Caco-2 (cell line): Measurements from ENCODE around the gene CSK. TPM values are rescaled to one million over a fixed set of nuclear protein-coding genes. Genes with fewer than 3 reads are reported as not detected.

Experiments used
- BruUV-seq: library from RNA; stranded (reverse); fragments of 400-500 nt; replicated peaks from 2 replicates; lab custom pipeline; 2021; lab: Mats Ljungman, UMichigan
- CTCF ChIA-PET: fragments of 300-600 bp; sonication (Branson Sonifier 250); formaldehyde crosslinking; loops from one replicate; lab custom pipeline; 2022; ENCODE audit warnings: antibody characterized with exemption; lab: Charles Lee
- POLR2A ChIA-PET: fragments of 300-600 bp; sonication (Branson Sonifier 250); formaldehyde crosslinking; loops from one replicate; lab custom pipeline; 2022; ENCODE audit warnings: antibody characterized with exemption; lab: Charles Lee
- DNase-seq, 2 experiments: peaks; one replicate each; pipeline versions ENCODE4 v3.0.0 to v3.0.0-alpha.2; 2020 to 2022
- H3K27me3 ChIP-seq: replicated peaks from 2 replicates; pipeline ENCODE4 v1.6.0; 2011; ENCODE audit warnings: low read length; ENCODE audit not compliant: control insufficient read depth, insufficient read depth
- H3K36me3 ChIP-seq: 2 replicates; pipeline ENCODE4 v1.5.1; 2011; ENCODE audit warnings: low read length; ENCODE audit not compliant: control insufficient read depth, insufficient read depth
- H3K4me1 ChIP-seq: fragments of 250-450 bp; sonication (Bioruptor Pico); 2 replicates; pipeline ENCODE4 v1.5.1; 2020; ENCODE audit warnings: mild to moderate bottlenecking
- H3K4me3 ChIP-seq: 2 replicates; pipeline ENCODE4 v1.5.1; 2011; ENCODE audit warnings: low read depth, mild to moderate bottlenecking, control low read depth, low read length
- H3K9me3 ChIP-seq: fragments of 250-450 bp; sonication (Bioruptor Pico); 2 replicates; pipeline ENCODE4 v1.5.1; 2020; ENCODE audit warnings: mild to moderate bottlenecking, moderate library complexity
- H3K27ac Mint-ChIP-seq: one replicate; pipeline ENCODE4 v1.8.0; 2022; ENCODE audit warnings: mixed read lengths; ENCODE audit not compliant: unreplicated experiment
- H3K27me3 Mint-ChIP-seq: one replicate; pipeline ENCODE4 v1.8.0; 2022; ENCODE audit warnings: mixed read lengths; ENCODE audit not compliant: insufficient read depth, unreplicated experiment
- H3K36me3 Mint-ChIP-seq: one replicate; pipeline ENCODE4 v1.8.0; 2022; ENCODE audit warnings: mild to moderate bottlenecking, mixed read lengths; ENCODE audit not compliant: insufficient read depth, unreplicated experiment
- H3K4me1 Mint-ChIP-seq: one replicate; pipeline ENCODE4 v1.8.0; 2022; ENCODE audit warnings: low read depth, mixed read lengths; ENCODE audit not compliant: unreplicated experiment
- H3K4me3 Mint-ChIP-seq: one replicate; pipeline ENCODE4 v1.8.0; 2022; ENCODE audit warnings: mild to moderate bottlenecking, moderate library complexity, mixed read lengths; ENCODE audit not compliant: unreplicated experiment
- H3K9me3 Mint-ChIP-seq: one replicate; pipeline ENCODE4 v1.8.0; 2022; ENCODE audit warnings: mixed read lengths; ENCODE audit not compliant: unreplicated experiment
- CTCF ChIP-seq, 2 experiments: fragments of 200-600 bp in 1 of 2; IDR thresholded peaks; 1 replicate in 1 of 2; 2 replicates in 1 of 2; pipeline versions ENCODE4 v1.5.1 to v1.8.0; 2011 to 2022; ENCODE audit warnings: antibody characterized with exemption in 1 of 2, control low read depth in 1 of 2, inconsistent platforms in 1 of 2, low read depth in 1 of 2, low read length in 1 of 2, mild to moderate bottlenecking in 1 of 2, moderate library complexity in 1 of 2; ENCODE audit not compliant: insufficient read depth in 1 of 2, severe bottlenecking in 1 of 2, unreplicated experiment in 1 of 2
- intact Hi-C: fragments of 100-400 bp; cut with micrococcal nuclease; formaldehyde crosslinking; loops from one replicate; pipeline ENCODE4 v1.10.0; 2022; ENCODE audit not compliant: unreplicated experiment
- total RNA-seq: library from RNA; stranded (reverse); gene quantifications from 2 replicates; pipeline ENCODE4 v1.2.3, GENCODE V29; 2022

CSK gene
- total RNA-seq, 1 experiment from 2014 or later, result 62.7 TPM

- Mint-ChIP-seq H3K4me3 (no peak overlapping the region), H3K27ac (no peak overlapping the region), H3K27me3 (peaks cover 7% of the 10 kb centered on the region), H3K4me1 (no peaks in the 10 kb centered on the region), H3K36me3 (no peaks in the 10 kb centered on the region), H3K9me3 (no peaks in the 10 kb centered on the region)
- no peaks in the 10 kb centered on the region for H3K4me1 ChIP-seq
- H3K4me3 ChIP-seq, result no peak overlapping the region
- ChIA-PET POLR2A (no interaction called here), CTCF (interaction anchor here (0.6 kb wide), 1 partner anchor 22 kb away, joined by 7 read pairs; no protein-coding TSS in a partner anchor)
- intact Hi-C loops, result no loop called here
- no peaks in the 10 kb centered on the region for H3K9me3 ChIP-seq
- H3K36me3 ChIP-seq, result no peaks in the 10 kb centered on the region
- TF ChIP-seq CTCF (IDR thresholded peaks at IDR 0.05; ENCODE audit: insufficient read depth in 1 of 2, low read depth in 1 of 2, low read length in 1 of 2, severe bottlenecking in 1 of 2, unreplicated experiment in 1 of 2), result no peak
- no peak for DNase-seq
- BruUV-seq, result no TSS peak
- H3K27me3 ChIP-seq, result no peaks in the 10 kb centered on the region; the same call in 1 of the 2 replicates
These were observed 40.4 kb downstream of the CSK start for GRCh38 chr15:74822233-74822632.

DNA sequence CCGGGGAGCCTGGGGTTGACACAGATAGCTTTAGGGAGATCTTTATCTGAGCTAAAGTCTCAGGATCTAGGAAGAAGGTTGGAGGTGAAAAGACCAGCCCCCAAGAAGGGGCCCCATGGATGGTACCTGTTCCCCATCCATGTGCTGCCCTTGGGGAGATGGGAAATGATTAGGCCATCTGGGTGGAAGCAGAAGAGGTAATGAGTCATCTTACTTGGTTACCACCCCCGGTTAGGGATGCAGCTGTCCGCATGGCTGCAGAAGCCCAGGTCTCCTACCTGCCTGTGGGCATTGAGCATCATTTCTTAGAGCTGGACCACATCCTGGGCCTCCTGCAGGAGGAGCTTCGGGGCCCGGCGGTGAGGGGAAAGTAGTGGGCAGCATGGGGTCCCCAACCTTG lies 41.4 kb downstream of the CSK start:
- no peak overlapping the region for H3K4me3 Mint-ChIP-seq
- no TSS peak for BruUV-seq
- DNase-seq, result no peak
- intact Hi-C loops, result no loop called here
- Histone ChIP-seq H3K36me3 (no peaks in the 10 kb centered on the region), H3K4me1 (no peaks in the 10 kb centered on the region), H3K27me3 (peaks cover 1% of the 10 kb centered on the region; the same call in 1 of the 2 replicates), H3K4me3 (no peak overlapping the region), H3K9me3 (no peaks in the 10 kb centered on the region)
- no peaks in the 10 kb centered on the region for H3K4me1 Mint-ChIP-seq
- TF ChIP-seq CTCF (IDR thresholded peaks at IDR 0.05; ENCODE audit: insufficient read depth in 1 of 2, low read depth in 1 of 2, low read length in 1 of 2, severe bottlenecking in 1 of 2, unreplicated experiment in 1 of 2), result no peak
- no peaks in the 10 kb centered on the region for H3K9me3 Mint-ChIP-seq
- ChIA-PET CTCF (no interaction called here), POLR2A (no interaction called here)
- H3K36me3 Mint-ChIP-seq, result no peaks in the 10 kb centered on the region
- peaks cover 10% of the 10 kb centered on the region for H3K27me3 Mint-ChIP-seq
- H3K27ac Mint-ChIP-seq, result no peak overlapping the region

GRCh38 chr15:74824976-74825375 lies 43.1 kb downstream of the CSK start:
- H3K9me3 ChIP-seq, result no peaks in the 10 kb centered on the region
- H3K27me3 ChIP-seq, result peaks cover 1% of the 10 kb centered on the region; the same call in 1 of the 2 replicates
- ChIA-PET POLR2A (no interaction called here), CTCF (no interaction called here)
- DNase-seq, result no peak
- H3K36me3 ChIP-seq, result no peaks in the 10 kb centered on the region
- no peak for TF ChIP-seq CTCF (IDR thresholded peaks at IDR 0.05; ENCODE audit: insufficient read depth in 1 of 2, low read depth in 1 of 2, low read length in 1 of 2, severe bottlenecking in 1 of 2, unreplicated experiment in 1 of 2)
- H3K4me1 ChIP-seq, result no peaks in the 10 kb centered on the region
- H3K4me3 ChIP-seq, result no peak overlapping the region
- Mint-ChIP-seq H3K4me1 (no peaks in the 10 kb centered on the region), H3K36me3 (no peaks in the 10 kb centered on the region), H3K27ac (no peak overlapping the region), H3K9me3 (no peaks in the 10 kb centered on the region), H3K27me3 (peaks cover 10% of the 10 kb centered on the region), H3K4me3 (no peak overlapping the region)
- intact Hi-C loops, result no loop called here
- BruUV-seq, result no TSS peak
